NT2/D1 (cell line): Measurements from ENCODE around the gene C17orf75.

Experiments
- SUZ12 ChIP-seq: IDR thresholded peaks from 2 replicates; pipeline ENCODE4 v1.6.1; 2011; ENCODE audit not compliant: insufficient read length, insufficient read depth; ENCODE audit errors: extremely low read depth
- YY1 ChIP-seq: IDR thresholded peaks from 2 replicates; pipeline ENCODE4 v1.6.1; 2011; ENCODE audit not compliant: insufficient read length, insufficient read depth
- ZNF274 ChIP-seq: IDR thresholded peaks from 2 replicates; pipeline ENCODE4 v1.6.1; 2011; ENCODE audit warnings: mild to moderate bottlenecking, low read depth, low read length

DNA sequence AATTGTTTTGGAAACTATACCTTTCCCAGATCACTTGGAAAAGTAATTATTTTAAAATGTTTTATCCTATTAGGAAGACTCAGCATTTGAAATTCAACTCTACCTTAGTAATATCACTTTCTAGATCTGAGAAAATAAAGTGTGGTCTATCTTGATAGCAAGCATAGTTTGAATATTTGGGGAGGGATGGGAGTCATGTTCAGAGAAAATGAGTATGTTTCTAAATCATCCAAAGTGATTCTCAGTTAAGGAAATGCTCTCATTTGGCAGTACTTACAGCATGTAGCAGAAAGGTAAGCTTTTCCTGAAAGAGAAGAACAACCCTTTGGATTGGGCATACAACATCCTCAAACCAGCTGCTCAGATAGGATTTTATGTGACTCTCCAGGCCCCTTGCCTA, 6.9 kb downstream of the C17orf75 start:
- no peak for TF ChIP-seq ZNF274
- no peak for TF ChIP-seq YY1
- TF ChIP-seq SUZ12: no peak
